WI38 (cell line): Measurements from ENCODE around the gene ABTB1.

Source experiments
- H3K4me3 ChIP-seq: 2 replicates; pipeline ENCODE4 v1.5.1; 2011; ENCODE audit warnings: low read depth, mild to moderate bottlenecking, control low read depth, low read length
- TF ChIP-seq, protein P1 (sequence below): IDR thresholded peaks from 2 replicates; pipeline ENCODE4 v1.5.1; 2012; ENCODE audit warnings: low read depth, mild to moderate bottlenecking, control low read depth, low read length

The ABTB1 gene

GRCh38 chr3:127712461-127712860 is 39.7 kb downstream of the ABTB1 start:
- H3K4me3 ChIP-seq = no peak overlapping the region
- TF ChIP-seq, protein P1, sequence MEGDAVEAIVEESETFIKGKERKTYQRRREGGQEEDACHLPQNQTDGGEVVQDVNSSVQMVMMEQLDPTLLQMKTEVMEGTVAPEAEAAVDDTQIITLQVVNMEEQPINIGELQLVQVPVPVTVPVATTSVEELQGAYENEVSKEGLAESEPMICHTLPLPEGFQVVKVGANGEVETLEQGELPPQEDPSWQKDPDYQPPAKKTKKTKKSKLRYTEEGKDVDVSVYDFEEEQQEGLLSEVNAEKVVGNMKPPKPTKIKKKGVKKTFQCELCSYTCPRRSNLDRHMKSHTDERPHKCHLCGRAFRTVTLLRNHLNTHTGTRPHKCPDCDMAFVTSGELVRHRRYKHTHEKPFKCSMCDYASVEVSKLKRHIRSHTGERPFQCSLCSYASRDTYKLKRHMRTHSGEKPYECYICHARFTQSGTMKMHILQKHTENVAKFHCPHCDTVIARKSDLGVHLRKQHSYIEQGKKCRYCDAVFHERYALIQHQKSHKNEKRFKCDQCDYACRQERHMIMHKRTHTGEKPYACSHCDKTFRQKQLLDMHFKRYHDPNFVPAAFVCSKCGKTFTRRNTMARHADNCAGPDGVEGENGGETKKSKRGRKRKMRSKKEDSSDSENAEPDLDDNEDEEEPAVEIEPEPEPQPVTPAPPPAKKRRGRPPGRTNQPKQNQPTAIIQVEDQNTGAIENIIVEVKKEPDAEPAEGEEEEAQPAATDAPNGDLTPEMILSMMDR = no peak

- no peak overlapping the region for H3K4me3 ChIP-seq
- TF ChIP-seq, protein P1 = no peak
Measured at GRCh38 chr3:127712881-127713771, 40.4 kb downstream of the ABTB1 start.

DNA sequence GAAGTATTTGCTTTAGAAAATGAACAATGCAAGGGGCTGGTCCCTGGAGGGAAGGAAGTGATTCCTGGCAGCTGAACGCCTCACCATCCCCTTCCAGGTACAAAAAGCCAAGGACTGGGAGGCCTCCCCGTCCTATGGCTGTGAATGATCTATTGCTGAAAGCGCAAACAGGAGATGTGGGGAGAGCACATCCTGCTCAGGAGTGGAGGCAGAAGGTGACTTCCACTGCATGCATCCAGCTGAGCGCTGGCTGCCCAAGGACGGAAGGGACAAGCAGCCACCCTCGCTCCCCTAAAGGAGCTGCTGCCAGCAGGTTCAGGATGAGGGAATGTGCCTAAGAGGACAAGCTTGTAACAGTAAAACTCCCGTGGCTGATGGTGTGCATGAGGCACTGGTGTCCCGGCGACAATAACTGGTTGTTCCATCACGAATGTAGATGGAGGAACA is 41.4 kb downstream of the ABTB1 start:
- H3K4me3 ChIP-seq = no peak overlapping the region
- TF ChIP-seq, protein P1 = no peak

DNA sequence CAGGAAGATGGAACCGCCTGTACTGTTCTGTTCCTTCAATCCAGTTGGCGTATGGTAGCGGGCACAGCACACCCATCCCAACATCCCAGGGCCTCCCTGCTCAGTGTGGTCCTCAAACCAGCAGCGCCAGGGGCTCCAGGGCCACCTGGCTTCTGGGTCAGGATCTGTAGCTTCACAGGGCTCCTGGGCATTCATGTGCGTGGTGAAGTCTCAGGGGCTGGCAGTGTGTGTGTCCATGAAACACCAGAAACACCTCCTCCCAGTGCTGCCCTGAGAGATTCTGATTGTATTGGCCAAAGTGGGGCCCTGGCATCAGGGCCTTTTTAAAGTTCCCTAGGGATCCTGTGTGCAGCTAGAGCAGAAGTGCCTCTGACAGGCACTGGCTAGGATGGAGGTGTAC is 42.1 kb downstream of the ABTB1 start:
- TF ChIP-seq, protein P1 = no peak
- H3K4me3 ChIP-seq = no peak overlapping the region

DNA sequence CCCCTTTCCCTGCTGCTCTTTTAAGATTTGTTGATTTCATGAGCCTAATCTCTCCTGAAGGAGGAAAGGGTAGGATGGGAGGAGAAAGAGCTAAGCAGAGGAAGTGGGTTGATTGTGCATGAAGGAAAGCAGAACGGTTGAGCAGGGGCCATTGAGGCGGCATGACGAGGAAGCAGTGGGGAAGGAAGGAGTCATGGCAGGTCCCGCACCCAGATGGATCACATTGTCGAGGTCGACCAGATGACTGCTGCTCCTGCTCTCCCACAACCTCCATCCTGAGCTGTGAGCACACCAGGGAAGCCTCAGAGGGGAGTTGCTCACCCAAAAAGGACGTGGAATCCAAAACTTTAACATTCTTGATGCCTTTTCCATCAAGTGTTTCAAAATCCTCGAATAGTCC is 42.8 kb downstream of the ABTB1 start:
- TF ChIP-seq, protein P1 = no peak
- H3K4me3 ChIP-seq = no peak overlapping the region

- no peak overlapping the region for H3K4me3 ChIP-seq
- TF ChIP-seq, protein P1 = no peak
Measured at GRCh38 chr3:127716384-127716783, 43.6 kb downstream of the ABTB1 start.
